Ovary (tissue), 3 donors: ENCODE results near the gene MAML2.

ENCODE experiments used
- POLR2A ChIP-seq: fragments of 450-650 bp; IDR thresholded peaks from one replicate; pipeline ENCODE4 v1.6.1; 2017; ENCODE audit warnings: antibody characterized with exemption, mild to moderate bottlenecking, moderate library complexity
- TF ChIP-seq, protein P1 (sequence below), 3 donors: fragments of 450-650 bp in 2 of 3; fragments of 200-600 bp in 1 of 3; IDR thresholded peaks; one replicate each; pipeline versions ENCODE4 v1.5.1 to v1.8.0; 2016 to 2022; ENCODE audit warnings: antibody characterized with exemption in 3 of 3, mild to moderate bottlenecking in 1 of 3
- donor health status: DM: no; HTN: no; CAD: no.

DNA sequence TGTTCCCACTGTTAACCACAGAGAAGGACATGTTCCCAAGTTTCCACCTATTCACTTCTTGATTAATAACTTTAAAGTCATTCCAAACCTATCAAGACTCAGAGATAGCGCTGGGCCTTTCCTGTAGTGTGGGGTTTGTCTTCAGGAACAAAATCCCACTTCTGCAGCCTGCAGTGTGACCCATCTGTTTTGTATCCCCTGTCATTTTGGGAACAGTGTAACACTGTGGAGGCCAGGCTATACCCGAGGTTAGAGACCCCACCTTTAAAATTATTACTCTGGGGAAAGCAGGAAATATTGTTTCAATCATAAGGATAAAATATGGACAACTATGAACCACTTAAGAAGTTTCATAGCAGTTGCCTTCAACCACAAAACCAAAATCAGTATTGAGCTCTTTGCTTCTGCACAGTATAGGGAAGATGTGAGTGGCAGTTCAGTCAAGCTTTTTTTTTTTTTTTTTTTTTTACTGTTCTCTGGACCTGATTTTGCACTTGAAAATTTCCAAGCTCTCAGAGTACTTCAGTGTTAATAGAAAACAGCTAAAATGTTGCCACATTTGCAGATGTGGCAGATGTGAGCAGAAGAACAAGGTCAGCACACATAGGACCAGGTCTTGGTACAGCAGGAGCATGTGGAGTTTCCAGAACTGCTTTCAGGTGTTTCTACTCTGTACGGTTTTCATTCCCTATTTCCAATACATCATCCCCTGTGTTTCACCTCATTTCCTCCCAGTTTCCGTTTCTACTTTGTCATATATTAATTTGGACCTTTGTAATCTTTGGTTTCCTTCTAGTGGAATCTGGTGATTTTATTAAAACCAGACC, 121.5 kb downstream of the MAML2 start:
- TF ChIP-seq POLR2A, result no peak
- TF ChIP-seq, protein P1, sequence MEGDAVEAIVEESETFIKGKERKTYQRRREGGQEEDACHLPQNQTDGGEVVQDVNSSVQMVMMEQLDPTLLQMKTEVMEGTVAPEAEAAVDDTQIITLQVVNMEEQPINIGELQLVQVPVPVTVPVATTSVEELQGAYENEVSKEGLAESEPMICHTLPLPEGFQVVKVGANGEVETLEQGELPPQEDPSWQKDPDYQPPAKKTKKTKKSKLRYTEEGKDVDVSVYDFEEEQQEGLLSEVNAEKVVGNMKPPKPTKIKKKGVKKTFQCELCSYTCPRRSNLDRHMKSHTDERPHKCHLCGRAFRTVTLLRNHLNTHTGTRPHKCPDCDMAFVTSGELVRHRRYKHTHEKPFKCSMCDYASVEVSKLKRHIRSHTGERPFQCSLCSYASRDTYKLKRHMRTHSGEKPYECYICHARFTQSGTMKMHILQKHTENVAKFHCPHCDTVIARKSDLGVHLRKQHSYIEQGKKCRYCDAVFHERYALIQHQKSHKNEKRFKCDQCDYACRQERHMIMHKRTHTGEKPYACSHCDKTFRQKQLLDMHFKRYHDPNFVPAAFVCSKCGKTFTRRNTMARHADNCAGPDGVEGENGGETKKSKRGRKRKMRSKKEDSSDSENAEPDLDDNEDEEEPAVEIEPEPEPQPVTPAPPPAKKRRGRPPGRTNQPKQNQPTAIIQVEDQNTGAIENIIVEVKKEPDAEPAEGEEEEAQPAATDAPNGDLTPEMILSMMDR (IDR thresholded peaks at IDR 0.05), result no peak
